KMS-11 (cell line): ENCODE results near the gene YTHDC2.

Source experiments
- H2AFZ ChIP-seq: fragments of 200-600 bp; sonication (generic); 2 replicates; pipeline ENCODE4 v1.6.1; 2016; ENCODE audit warnings: antibody characterized with exemption, mixed run types, low read depth
- H3K27ac ChIP-seq: fragments of 200-600 bp; sonication (generic); 2 replicates; pipeline ENCODE4 v1.6.1; 2016; ENCODE audit warnings: mild to moderate bottlenecking, mixed run types
- H3K27me3 ChIP-seq: fragments of 200-600 bp; sonication (generic); 2 replicates; pipeline ENCODE4 v1.6.1; 2017; ENCODE audit warnings: mild to moderate bottlenecking, low read depth, mixed run types, moderate library complexity; ENCODE audit not compliant: insufficient read depth
- H3K36me3 ChIP-seq: fragments of 200-600 bp; sonication (generic); 2 replicates; pipeline ENCODE4 v1.6.1; 2017; ENCODE audit warnings: mild to moderate bottlenecking, mixed run types; ENCODE audit not compliant: insufficient read depth
- H3K4me1 ChIP-seq: fragments of 200-600 bp; sonication (generic); 2 replicates; pipeline ENCODE4 v1.6.1; 2016; ENCODE audit warnings: mild to moderate bottlenecking, low read depth, mixed run types; ENCODE audit not compliant: poor library complexity, severe bottlenecking
- H3K4me2 ChIP-seq: fragments of 200-600 bp; sonication (generic); 2 replicates; pipeline ENCODE4 v1.7.0; 2016; ENCODE audit warnings: mild to moderate bottlenecking, mixed run types
- H3K4me3 ChIP-seq: fragments of 200-600 bp; sonication (generic); IDR thresholded peaks from 2 replicates; pipeline ENCODE4 v1.6.1; 2017; ENCODE audit warnings: low read depth, low read length, mixed read lengths; ENCODE audit not compliant: insufficient read depth
- H3K79me2 ChIP-seq: fragments of 200-600 bp; sonication (generic); 2 replicates; pipeline ENCODE4 v1.6.1; 2016; ENCODE audit warnings: low read depth, mixed run types; ENCODE audit not compliant: insufficient read depth
- H3K9ac ChIP-seq: fragments of 200-600 bp; sonication (generic); 2 replicates; pipeline ENCODE4 v1.6.1; 2016; ENCODE audit warnings: mild to moderate bottlenecking, mixed run types
- H4K20me1 ChIP-seq: fragments of 200-600 bp; sonication (generic); 2 replicates; pipeline ENCODE4 v1.6.1; 2016; ENCODE audit warnings: mild to moderate bottlenecking, mixed run types; ENCODE audit not compliant: insufficient read depth
- CTCF ChIP-seq: fragments of 200-600 bp; sonication (generic); conservative IDR thresholded peaks from 2 replicates; pipeline ENCODE4 v1.6.1; 2017; ENCODE audit warnings: low read depth, mild to moderate bottlenecking, antibody characterized with exemption, low read length, moderate library complexity, mixed read lengths

Gene YTHDC2

DNA sequence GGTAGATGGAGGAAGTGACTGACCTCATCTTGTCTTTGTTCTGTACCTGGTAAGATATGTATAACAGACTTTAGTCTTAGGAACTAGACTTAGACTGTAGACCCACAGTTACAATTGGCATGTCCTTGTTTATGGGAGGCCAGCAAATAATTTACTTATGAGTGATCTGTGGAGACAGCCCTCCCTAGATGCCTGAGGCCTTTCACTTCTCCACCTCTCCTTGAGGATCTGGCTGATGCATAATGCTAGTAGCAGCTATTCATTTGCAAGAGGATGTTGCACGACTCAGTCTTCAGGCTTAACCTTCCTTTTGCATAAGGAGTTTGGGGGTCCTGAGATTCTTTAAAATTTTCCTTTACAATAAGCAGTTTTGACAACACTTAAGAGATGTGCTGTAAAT lies 100.7 kb downstream of the YTHDC2 start:
- Histone ChIP-seq H3K9ac (no peak overlapping the region), H3K27me3 (no peaks in the 10 kb centered on the region), H3K27ac (no peak overlapping the region), H3K4me2 (no peak overlapping the region), H3K36me3 (no peaks in the 10 kb centered on the region), H3K4me3 (no peak overlapping the region), H3K79me2 (no peaks in the 10 kb centered on the region), H4K20me1 (no peaks in the 10 kb centered on the region), H3K4me1 (no peaks in the 10 kb centered on the region), H2AFZ (no peak overlapping the region)
- no peak for TF ChIP-seq CTCF

- H3K4me1 ChIP-seq, result no peaks in the 10 kb centered on the region
- H3K36me3 ChIP-seq, result no peaks in the 10 kb centered on the region
- H3K27ac ChIP-seq, result no peak overlapping the region
- H3K79me2 ChIP-seq, result no peaks in the 10 kb centered on the region
- no peaks in the 10 kb centered on the region for H3K27me3 ChIP-seq
- no peak overlapping the region for H3K9ac ChIP-seq
- TF ChIP-seq CTCF, result no peak
- no peak overlapping the region for H3K4me3 ChIP-seq
- no peaks in the 10 kb centered on the region for H4K20me1 ChIP-seq
- H2AFZ ChIP-seq, result no peak overlapping the region
- no peak overlapping the region for H3K4me2 ChIP-seq
Measured at GRCh38 chr5:113615708-113616107, 102.2 kb downstream of the YTHDC2 start.

- no peak for TF ChIP-seq CTCF
- Histone ChIP-seq H4K20me1 (no peaks in the 10 kb centered on the region), H3K27me3 (no peaks in the 10 kb centered on the region), H2AFZ (no peak overlapping the region), H3K4me2 (no peak overlapping the region), H3K79me2 (no peaks in the 10 kb centered on the region), H3K9ac (no peak overlapping the region), H3K36me3 (no peaks in the 10 kb centered on the region), H3K4me3 (no peak overlapping the region), H3K4me1 (no peaks in the 10 kb centered on the region), H3K27ac (no peak overlapping the region)
Measured at GRCh38 chr5:113617191-113617796, 103.8 kb downstream of the YTHDC2 start.

- no peaks in the 10 kb centered on the region for H3K79me2 ChIP-seq
- no peaks in the 10 kb centered on the region for H3K36me3 ChIP-seq
- H2AFZ ChIP-seq, result no peak overlapping the region
- no peak for TF ChIP-seq CTCF
- H3K4me3 ChIP-seq, result no peak overlapping the region
- H3K27me3 ChIP-seq, result no peaks in the 10 kb centered on the region
- no peak overlapping the region for H3K4me2 ChIP-seq
- no peaks in the 10 kb centered on the region for H3K4me1 ChIP-seq
- no peak overlapping the region for H3K27ac ChIP-seq
- no peaks in the 10 kb centered on the region for H4K20me1 ChIP-seq
- H3K9ac ChIP-seq, result no peak overlapping the region
Measured at GRCh38 chr5:113632996-113633395, 119.5 kb downstream of the YTHDC2 start.
